ENCODE data around the gene UBAC1. TPM values are rescaled to one million over a fixed set of nuclear protein-coding genes. Genes with fewer than 3 reads are reported as not detected.
"Not testable (repeated sequence)": the region's sequence is repeated elsewhere in the genome, so short reads cannot be mapped to it uniquely, and the experiment has no call there.

The UBAC1 gene
- polyA plus RNA-seq, 1 donor (not counting 4 experiments of a cell fraction or from before 2014, with no cell fraction given): 50.7 TPM

- Histone ChIP-seq H3K4me2 (ENCODE audit: control insufficient read depth, extremely low read depth, insufficient read depth, low read depth, low read length) (no peak overlapping the region), H3K9me3 (ENCODE audit: control insufficient read depth, low read depth, low read length) (no peaks in the 10 kb centered on the region), H4K20me1 (ENCODE audit: control insufficient read depth, extremely low read depth, insufficient read depth, low read length) (no peaks in the 10 kb centered on the region), H3K4me3 (ENCODE audit: control insufficient read depth in 2 of 3, extremely low read depth in 1 of 3, insufficient read depth in 2 of 3, low read depth in 1 of 3, low read length in 3 of 3) (no peak overlapping the region), H3K9me1 (ENCODE audit: control insufficient read depth, extremely low read depth, insufficient read depth, low read length) (no peaks in the 10 kb centered on the region), H3K9ac (ENCODE audit: control insufficient read depth, extremely low read depth, insufficient read depth, low read length) (no peak overlapping the region), H3K79me2 (ENCODE audit: control insufficient read depth, insufficient read depth, low read length) (peaks cover 1% of the 10 kb centered on the region), H3K36me3 (ENCODE audit: control insufficient read depth in 2 of 2, extremely low read depth in 1 of 2, insufficient read depth in 2 of 2, low read length in 2 of 2) (peaks cover 15 to 38% of the 10 kb centered on the region in 2 experiments), H3K27ac (ENCODE audit: control insufficient read depth, insufficient read depth, low read length) (no peak overlapping the region), H3K4me1 (ENCODE audit: control insufficient read depth, extremely low read depth, insufficient read depth, low read length) (peaks cover 23% of the 10 kb centered on the region), H3K27me3 (ENCODE audit: control insufficient read depth, extremely low read depth, insufficient read depth, low read length) (no peaks in the 10 kb centered on the region), H2AFZ (ENCODE audit: control insufficient read depth, low read length) (no peak overlapping the region)
- dilution Hi-C loops (cut with MboI; ENCODE audit: extremely low pct_ligation_motif_present, low sequenced_read_pairs): no loop called here
- DNase-seq (ENCODE audit: low read depth, low spot score): no peak
- FAIRE-seq: no peak
- TF ChIP-seq EZH2 (IDR thresholded peaks at IDR 0.05; ENCODE audit: low read length) (no peak), CTCF (optimal IDR thresholded peaks at IDR 0.05 in 1 of 3, IDR thresholded peaks at IDR 0.05 in 1 of 3, conservative IDR thresholded peaks at IDR 0.05 in 1 of 3; ENCODE audit: extremely low read depth in 1 of 3, insufficient read depth in 2 of 3, low read length in 3 of 3) (no peak)
Measured at GRCh38 chr9:135945969-135946368, 15.2 kb downstream of the UBAC1 start.

- peaks cover 10% of the 10 kb centered on the region for H3K4me1 ChIP-seq (ENCODE audit: control insufficient read depth, extremely low read depth, insufficient read depth, low read length)
- H3K9me3 ChIP-seq (ENCODE audit: control insufficient read depth, low read depth, low read length): no peaks in the 10 kb centered on the region
- TF ChIP-seq CTCF (optimal IDR thresholded peaks at IDR 0.05 in 1 of 3, IDR thresholded peaks at IDR 0.05 in 1 of 3, conservative IDR thresholded peaks at IDR 0.05 in 1 of 3; ENCODE audit: extremely low read depth in 1 of 3, insufficient read depth in 2 of 3, low read length in 3 of 3) (no peak), EZH2 (IDR thresholded peaks at IDR 0.05; ENCODE audit: low read length) (no peak)
- no peaks in the 10 kb centered on the region for H3K9me1 ChIP-seq (ENCODE audit: control insufficient read depth, extremely low read depth, insufficient read depth, low read length)
- H3K27me3 ChIP-seq (ENCODE audit: control insufficient read depth, extremely low read depth, insufficient read depth, low read length): no peaks in the 10 kb centered on the region
- FAIRE-seq (no peak), DNase-seq (ENCODE audit: low read depth, low spot score) (no peak)
- H3K36me3 ChIP-seq (ENCODE audit: control insufficient read depth in 2 of 2, extremely low read depth in 1 of 2, insufficient read depth in 2 of 2, low read length in 2 of 2): peaks cover 16 to 38% of the 10 kb centered on the region in 2 experiments
- no peaks in the 10 kb centered on the region for H4K20me1 ChIP-seq (ENCODE audit: control insufficient read depth, extremely low read depth, insufficient read depth, low read length)
- H3K79me2 ChIP-seq (ENCODE audit: control insufficient read depth, insufficient read depth, low read length): no peaks in the 10 kb centered on the region
- H3K4me2 ChIP-seq (ENCODE audit: control insufficient read depth, extremely low read depth, insufficient read depth, low read depth, low read length): no peak overlapping the region
- dilution Hi-C loops (cut with MboI; ENCODE audit: extremely low pct_ligation_motif_present, low sequenced_read_pairs): no loop called here
- H3K4me3 ChIP-seq (ENCODE audit: control insufficient read depth in 2 of 3, extremely low read depth in 1 of 3, insufficient read depth in 2 of 3, low read depth in 1 of 3, low read length in 3 of 3): no peak overlapping the region
- no peak overlapping the region for H3K27ac ChIP-seq (ENCODE audit: control insufficient read depth, insufficient read depth, low read length)
- no peak overlapping the region for H3K9ac ChIP-seq (ENCODE audit: control insufficient read depth, extremely low read depth, insufficient read depth, low read length)
- no peak overlapping the region for H2AFZ ChIP-seq (ENCODE audit: control insufficient read depth, low read length)
Measured at GRCh38 chr9:135944444-135945252, 16.5 kb downstream of the UBAC1 start.

- H4K20me1 ChIP-seq (ENCODE audit: control insufficient read depth, extremely low read depth, insufficient read depth, low read length); H3K9ac ChIP-seq (ENCODE audit: control insufficient read depth, extremely low read depth, insufficient read depth, low read length); DNase-seq (ENCODE audit: low read depth, low spot score); H3K4me2 ChIP-seq (ENCODE audit: control insufficient read depth, extremely low read depth, insufficient read depth, low read depth, low read length); H3K9me1 ChIP-seq (ENCODE audit: control insufficient read depth, extremely low read depth, insufficient read depth, low read length); H3K9me3 ChIP-seq (ENCODE audit: control insufficient read depth, low read depth, low read length); H3K27ac ChIP-seq (ENCODE audit: control insufficient read depth, insufficient read depth, low read length); FAIRE-seq; H3K4me3 ChIP-seq (ENCODE audit: control insufficient read depth in 2 of 3, extremely low read depth in 1 of 3, insufficient read depth in 2 of 3, low read depth in 1 of 3, low read length in 3 of 3); H2AFZ ChIP-seq (ENCODE audit: control insufficient read depth, low read length); H3K27me3 ChIP-seq (ENCODE audit: control insufficient read depth, extremely low read depth, insufficient read depth, low read length); dilution Hi-C loops (cut with MboI; ENCODE audit: extremely low pct_ligation_motif_present, low sequenced_read_pairs); H3K79me2 ChIP-seq (ENCODE audit: control insufficient read depth, insufficient read depth, low read length); H3K4me1 ChIP-seq (ENCODE audit: control insufficient read depth, extremely low read depth, insufficient read depth, low read length): not testable (repeated sequence)
- H3K36me3 ChIP-seq (ENCODE audit: control insufficient read depth in 2 of 2, extremely low read depth in 1 of 2, insufficient read depth in 2 of 2, low read length in 2 of 2): peaks cover 20 to 38% of the 10 kb centered on the region in 2 experiments
Measured at GRCh38 chr9:135943604-135944003, 17.6 kb downstream of the UBAC1 start.
